H9 (cell line): ENCODE data around the gene TEAD1. TPM values are rescaled to one million over a fixed set of nuclear protein-coding genes. Genes with fewer than 3 reads are reported as not detected.

Source experiments
- DNase-seq: peaks from one replicate; pipeline ENCODE4 v3.0.0-alpha.2; 2017
- H2AFZ ChIP-seq: one replicate; pipeline ENCODE4 v1.6.1; 2013; ENCODE audit warnings: mild to moderate bottlenecking, low read length, control low read depth, moderate library complexity
- H2AK5ac ChIP-seq: 2 replicates; pipeline ENCODE4 v1.6.1; 2013; ENCODE audit warnings: low read length, control low read depth, mixed read lengths; ENCODE audit not compliant: insufficient read length
- H2BK120ac ChIP-seq: one replicate; pipeline ENCODE4 v1.6.1; 2013; ENCODE audit warnings: low read depth, mild to moderate bottlenecking, low read length, control low read depth, inconsistent platforms; ENCODE audit not compliant: poor library complexity, severe bottlenecking
- H2BK12ac ChIP-seq: 2 replicates; pipeline ENCODE4 v1.6.1; 2013; ENCODE audit warnings: low read length, control low read depth, mixed read lengths, low read depth; ENCODE audit not compliant: insufficient read length
- H2BK15ac ChIP-seq: 2 replicates; pipeline ENCODE4 v1.6.1; 2013; ENCODE audit warnings: low read depth, low read length, control low read depth
- H2BK20ac ChIP-seq: one replicate; pipeline ENCODE4 v1.6.1; 2013; ENCODE audit warnings: low read depth, mild to moderate bottlenecking, low read length, control low read depth, inconsistent platforms; ENCODE audit not compliant: poor library complexity, severe bottlenecking
- H2BK5ac ChIP-seq: 2 replicates; pipeline ENCODE4 v1.6.1; 2013; ENCODE audit warnings: low read length, control low read depth, mixed read lengths; ENCODE audit not compliant: insufficient read length
- H3K14ac ChIP-seq: 2 replicates; pipeline ENCODE4 v1.6.1; 2013; ENCODE audit warnings: low read length, control low read depth; ENCODE audit not compliant: insufficient read depth
- H3K18ac ChIP-seq: 2 replicates; pipeline ENCODE4 v1.6.1; 2013; ENCODE audit warnings: low read depth, mild to moderate bottlenecking, mixed read lengths, low read length, control low read depth; ENCODE audit not compliant: insufficient read length
- H3K23ac ChIP-seq: 2 replicates; pipeline ENCODE4 v1.6.1; 2013; ENCODE audit warnings: low read length, control low read depth, mixed read lengths, low read depth; ENCODE audit not compliant: insufficient read length
- H3K23me2 ChIP-seq: 2 replicates; pipeline ENCODE4 v1.6.1; 2013; ENCODE audit warnings: low read depth, mild to moderate bottlenecking, mixed read lengths, low read length, control low read depth; ENCODE audit not compliant: insufficient read length, poor library complexity, severe bottlenecking
- H3K27ac ChIP-seq: 2 replicates; pipeline ENCODE4 v1.5.1; 2013; ENCODE audit warnings: low read length, control low read depth, mixed read lengths, low read depth; ENCODE audit not compliant: insufficient read length
- H3K27me3 ChIP-seq: 2 replicates; pipeline ENCODE4 v1.6.1; 2013; ENCODE audit warnings: low read length, control low read depth, inconsistent platforms; ENCODE audit not compliant: insufficient read depth
- H3K4ac ChIP-seq: 2 replicates; pipeline ENCODE4 v1.6.1; 2013; ENCODE audit warnings: low read depth, mild to moderate bottlenecking, control low read depth, inconsistent platforms, low read length, moderate library complexity
- H3K4me1 ChIP-seq: 2 replicates; pipeline ENCODE4 v1.6.1; 2013; ENCODE audit warnings: low read length, control low read depth, inconsistent platforms; ENCODE audit not compliant: insufficient read depth
- H3K4me2 ChIP-seq: 2 replicates; pipeline ENCODE4 v1.6.1; 2013; ENCODE audit warnings: low read length, control low read depth, mixed read lengths; ENCODE audit not compliant: insufficient read length, insufficient read depth
- H3K56ac ChIP-seq: 2 replicates; pipeline ENCODE4 v1.6.1; 2013; ENCODE audit warnings: low read depth, mild to moderate bottlenecking, mixed read lengths, low read length, control low read depth; ENCODE audit not compliant: insufficient read length
- H3K79me1 ChIP-seq: 2 replicates; pipeline ENCODE4 v1.6.1; 2013; ENCODE audit warnings: low read depth, mild to moderate bottlenecking, moderate library complexity, low read length, control low read depth, inconsistent platforms; ENCODE audit not compliant: insufficient read depth, poor library complexity, severe bottlenecking
- H3K79me2 ChIP-seq: 2 replicates; pipeline ENCODE4 v1.6.1; 2013; ENCODE audit warnings: low read length, control low read depth, inconsistent platforms; ENCODE audit not compliant: insufficient read depth
- H3K9ac ChIP-seq: 2 replicates; pipeline ENCODE4 v1.6.1; 2013; ENCODE audit warnings: low read length, control low read depth, mixed read lengths; ENCODE audit not compliant: insufficient read length; ENCODE audit errors: extremely low read depth
- H3K9me3 ChIP-seq: one replicate; pipeline ENCODE4 v1.6.1; 2013; ENCODE audit warnings: low read depth, low read length, inconsistent platforms; ENCODE audit not compliant: control insufficient read depth
- H3T11ph ChIP-seq: one replicate; pipeline ENCODE4 v1.6.1; 2013; ENCODE audit warnings: mild to moderate bottlenecking, low read length, control low read depth, inconsistent platforms
- H4K20me1 ChIP-seq: one replicate; pipeline ENCODE4 v1.6.1; 2013; ENCODE audit not compliant: control insufficient read depth, insufficient read length, insufficient read depth
- H4K5ac ChIP-seq: 2 replicates; pipeline ENCODE4 v1.6.1; 2013; ENCODE audit warnings: low read depth, mild to moderate bottlenecking, mixed read lengths, low read length, control low read depth; ENCODE audit not compliant: insufficient read length
- H4K8ac ChIP-seq: replicated peaks from 2 replicates; pipeline ENCODE4 v1.6.1; 2013; ENCODE audit warnings: low read length, control low read depth, mixed read lengths, low read depth; ENCODE audit not compliant: insufficient read length
- H4K91ac ChIP-seq: 2 replicates; pipeline ENCODE4 v1.6.1; 2013; ENCODE audit warnings: low read depth, mild to moderate bottlenecking, moderate library complexity, mixed read lengths, low read length, control low read depth; ENCODE audit not compliant: insufficient read length
- H3K27ac Mint-ChIP-seq, 3 experiments: 2 replicates in 2 of 3; 3 replicates in 1 of 3; pipeline ENCODE4 v1.8.0; 2020 to 2021; ENCODE audit warnings: mixed read lengths in 3 of 3, mild to moderate bottlenecking in 1 of 3, moderate library complexity in 1 of 3
- H3K27me3 Mint-ChIP-seq: 2 replicates; pipeline ENCODE4 v1.8.0; 2021; ENCODE audit warnings: low read depth, mild to moderate bottlenecking, moderate library complexity, mixed read lengths
- H3K36me3 Mint-ChIP-seq, 3 experiments: 2 replicates in 2 of 3; 3 replicates in 1 of 3; pipeline ENCODE4 v1.8.0; 2020 to 2021; ENCODE audit warnings: low read depth in 3 of 3, mixed read lengths in 3 of 3; ENCODE audit not compliant: insufficient read depth in 1 of 3
- H3K4me1 Mint-ChIP-seq, 2 experiments: 2 replicates each; pipeline ENCODE4 v1.8.0; 2020; ENCODE audit warnings: mixed read lengths in 2 of 2
- H3K4me3 Mint-ChIP-seq, 2 experiments: 2 replicates in 1 of 2; 3 replicates in 1 of 2; pipeline ENCODE4 v1.8.0; 2020 to 2021; ENCODE audit warnings: mild to moderate bottlenecking in 2 of 2, mixed read lengths in 2 of 2, moderate library complexity in 1 of 2
- H3K9me3 Mint-ChIP-seq, 2 experiments: 2 replicates in 1 of 2; 3 replicates in 1 of 2; pipeline ENCODE4 v1.8.0; 2020; ENCODE audit warnings: mild to moderate bottlenecking in 2 of 2, mixed read lengths in 2 of 2, moderate library complexity in 1 of 2
- CTCF ChIP-seq: fragments of 200-600 bp; sonication (generic); conservative IDR thresholded peaks from 3 replicates; pipeline ENCODE4 v1.8.0; 2021; ENCODE audit warnings: antibody characterized with exemption, mild to moderate bottlenecking
- WGBS: extraction: QIAGEN DNeasy Blood & Tissue Kit; methylation state at CpG from one replicate; pipeline ENCODE4 v1.1.7; 2013; ENCODE audit warnings: missing lambda C conversion rate, low lambda C conversion rate, mixed read lengths; ENCODE audit not compliant: insufficient read length; ENCODE audit errors: extremely low coverage; 5-methylcytosine and 5-hydroxymethylcytosine counted together
- total RNA-seq: library from RNA; stranded (reverse); gene quantifications from 2 replicates; pipeline ENCODE4 v1.2.1, GENCODE V29; 2021

Gene TEAD1
- total RNA-seq, 1 experiment from 2014 or later, result 75.1 TPM

- Histone ChIP-seq H3K56ac (no peak overlapping the region), H2BK12ac (no peak overlapping the region), H3K79me2 (0 out of 2 replicates have a peak, but pooled peaks cover 4% of the 10 kb centered on the region), H3K79me1 (no peaks in the 10 kb centered on the region), H3K14ac (no peak overlapping the region), H3K23me2 (no peaks in the 10 kb centered on the region), H2BK20ac (no peak overlapping the region), H3K4ac (no peak overlapping the region; the same call in 1 of the 2 replicates), H4K8ac (no peak overlapping the region), H3K4me2 (no peak overlapping the region), H3T11ph (no peak overlapping the region), H3K27me3 (no peaks in the 10 kb centered on the region), H3K4me1 (no peaks in the 10 kb centered on the region), H4K20me1 (no peaks in the 10 kb centered on the region), H3K18ac (no peak overlapping the region), H4K5ac (no peak overlapping the region), H3K23ac (no peak overlapping the region), H2BK15ac (no peak overlapping the region), H3K27ac (no peak overlapping the region), H3K9me3 (no peaks in the 10 kb centered on the region), H2AFZ (no peak overlapping the region), H4K91ac (no peak overlapping the region), H2BK120ac (no peak overlapping the region), H2BK5ac (no peak overlapping the region), H3K9ac (no peak overlapping the region), H2AK5ac (no peak overlapping the region)
- no CpG with 5 or more reads among the region's 5 CpGs for WGBS
- TF ChIP-seq CTCF, result no peak
- Mint-ChIP-seq H3K27me3 (0 out of 2 replicates have a peak, but pooled peaks cover 2% of the 10 kb centered on the region), H3K36me3 (no peaks in the 10 kb centered on the region), H3K9me3 (no peaks in the 10 kb centered on the region; a peak in 1 of 5 replicates), H3K27ac (no peak overlapping the region), H3K4me1 (peaks cover 21% of the 10 kb centered on the region in 2 experiments), H3K4me3 (no peak overlapping the region)
- DNase-seq, result no peak
These were observed 291.8 kb downstream of the TEAD1 start for GRCh38 chr11:12966002-12966401.
